T-helper 9 cell (primary cell): Measurements from ENCODE around the gene IGFALS.

Source experiments
- DNase-seq: peaks from one replicate; pipeline ENCODE4 v3.0.0-alpha.2; 2020

Gene IGFALS

GRCh38 chr16:1788095-1788707 lies 5.3 kb downstream of the IGFALS start:
- DNase-seq, result no peak

- no peak for DNase-seq
These were observed 6.0 kb downstream of the IGFALS start for GRCh38 chr16:1787322-1788094.

GRCh38 chr16:1787056-1787321 lies 6.5 kb downstream of the IGFALS start:
- no peak for DNase-seq

GRCh38 chr16:1786242-1787055 lies 7.1 kb downstream of the IGFALS start:
- DNase-seq, result no peak

GRCh38 chr16:1785846-1786170 lies 7.7 kb downstream of the IGFALS start:
- no peak for DNase-seq

GRCh38 chr16:1784977-1785845 lies 8.3 kb downstream of the IGFALS start:
- no peak for DNase-seq

- peak; percentile 95 for DNase-seq
These were observed 10.9 kb downstream of the IGFALS start, which contains the start of the genes NUBP2 and SPSB3 for GRCh38 chr16:1782408-1783264. NUBP2 (plus strand) TSS chr16:1782960; CDS start chr16:1783021, 61 bp downstream. SPSB3 (minus strand) TSS chr16:1782571; CDS start chr16:1781483, 1,088 bp downstream.

GRCh38 chr16:1781758-1782407 lies 11.6 kb downstream of the IGFALS start:
- peak; percentile 23 for DNase-seq

GRCh38 chr16:1781254-1781653 lies 12.3 kb downstream of the IGFALS start:
- no peak for DNase-seq

GRCh38 chr16:1780677-1781072 lies 12.8 kb downstream of the IGFALS start:
- no peak for DNase-seq

GRCh38 chr16:1779741-1780676 lies 13.5 kb downstream of the IGFALS start:
- no peak for DNase-seq

- no peak for DNase-seq
These were observed 14.2 kb downstream of the IGFALS start for GRCh38 chr16:1779234-1779701.

- DNase-seq, result no peak
These were observed 15.0 kb downstream of the IGFALS start for GRCh38 chr16:1778200-1779179.

- DNase-seq, result no peak
These were observed 15.9 kb downstream of the IGFALS start for GRCh38 chr16:1777375-1778199.

GRCh38 chr16:1776991-1777374 lies 16.5 kb downstream of the IGFALS start:
- no peak for DNase-seq

- DNase-seq, result no peak
These were observed 16.9 kb downstream of the IGFALS start for GRCh38 chr16:1776672-1776955.

GRCh38 chr16:1775846-1776671 lies 17.4 kb downstream of the IGFALS start:
- no peak for DNase-seq
